ENCODE results near the gene STX16.

STX16 gene

DNA sequence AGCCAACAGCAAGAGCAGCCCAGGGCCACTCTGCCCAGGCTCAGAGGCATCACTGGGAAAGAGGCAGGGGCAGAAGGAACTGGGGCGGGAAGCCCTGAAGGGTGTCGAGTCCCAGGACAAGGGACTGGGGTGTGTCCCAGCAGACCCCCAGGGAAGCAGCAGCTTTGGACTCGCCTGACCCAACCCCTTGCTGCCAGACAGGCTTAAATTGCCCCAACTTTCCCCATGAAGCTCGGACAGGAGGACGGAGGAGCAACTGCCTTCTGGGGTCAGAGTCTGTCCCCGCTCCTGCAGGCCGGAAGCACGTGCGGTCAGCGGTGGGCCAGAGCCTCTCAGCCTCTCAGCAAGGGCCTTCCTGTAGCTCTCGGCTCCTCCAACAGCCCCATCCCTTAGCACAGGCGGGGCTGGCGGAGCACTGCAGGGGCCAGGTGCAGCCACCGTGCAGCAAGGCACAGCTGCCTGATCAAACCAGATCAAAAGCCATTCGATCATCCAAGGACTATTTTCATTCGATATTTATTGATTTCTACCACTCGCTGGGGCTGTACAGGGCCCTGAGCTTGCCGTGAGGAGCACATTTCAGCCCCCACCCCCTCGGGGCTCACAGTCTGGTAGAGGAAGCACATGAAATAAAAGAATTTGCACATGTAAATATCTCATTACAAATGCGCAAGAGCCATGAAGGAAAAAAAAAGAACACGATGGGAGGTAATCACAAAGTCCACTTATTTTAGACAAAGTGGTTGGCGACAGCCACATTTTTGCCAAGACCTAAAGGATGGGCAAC lies 31.8 kb upstream of the STX16 start:
- DNase-seq = no peak

DNA sequence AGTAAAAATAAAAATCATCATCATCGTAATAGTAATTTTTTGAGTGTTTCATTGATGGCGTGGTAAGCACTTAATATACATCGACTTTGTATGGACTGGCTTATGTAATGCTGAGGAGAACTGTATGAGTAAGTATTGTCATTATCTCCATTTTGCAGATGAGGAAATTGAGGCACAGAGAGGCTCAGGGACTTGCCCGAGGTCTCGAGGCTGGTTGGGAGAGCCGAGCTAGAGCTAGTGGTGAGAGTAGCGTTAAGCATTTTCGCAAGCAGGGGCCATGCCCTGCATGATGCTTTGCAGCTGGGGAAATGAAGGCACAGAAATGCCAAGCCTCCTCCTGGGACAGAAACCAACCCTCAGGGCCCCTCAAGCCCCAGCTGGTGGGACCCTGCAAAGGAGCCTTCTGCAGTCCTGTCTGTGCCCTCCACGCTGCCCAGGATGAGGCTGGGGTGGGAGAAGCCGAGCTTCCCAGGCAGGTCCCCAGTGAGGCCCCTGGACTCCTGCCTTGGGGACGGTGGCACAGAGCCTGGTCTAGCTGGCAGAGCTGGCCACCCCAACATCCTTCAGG lies 31.1 kb upstream of the STX16 start:
- DNase-seq = no peak

DNA sequence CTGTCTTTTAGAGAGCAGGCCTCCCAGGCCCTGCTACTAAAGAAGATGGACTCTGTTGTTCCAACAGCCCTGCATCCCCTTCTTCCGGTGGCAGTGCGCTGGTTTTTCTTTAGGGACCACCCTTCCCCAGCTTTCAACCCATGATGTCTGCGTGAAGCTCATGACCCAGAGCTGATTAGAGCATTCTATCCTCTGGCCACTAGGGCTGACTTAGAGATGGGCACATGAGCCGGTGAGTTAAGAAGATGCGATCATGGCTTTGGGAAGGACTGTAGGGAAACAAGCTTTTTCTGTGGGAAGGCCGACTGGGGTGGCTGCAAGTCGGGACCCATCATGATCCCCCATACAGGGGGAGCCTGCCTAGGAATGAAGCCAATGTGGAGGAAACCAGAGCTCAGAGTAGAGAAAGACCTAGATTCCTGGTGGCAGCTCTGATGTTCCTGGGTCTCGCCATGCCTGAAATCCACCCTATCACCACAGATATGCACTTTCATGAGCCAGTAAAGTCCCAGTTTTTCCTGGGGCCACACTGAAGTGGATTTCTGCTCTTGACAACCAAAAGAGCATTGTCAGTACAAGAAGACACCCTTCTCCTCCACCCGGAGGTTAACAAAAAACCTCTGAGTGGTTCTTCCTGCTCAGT lies 29.1 kb upstream of the STX16 start:
- DNase-seq = no peak

DNA sequence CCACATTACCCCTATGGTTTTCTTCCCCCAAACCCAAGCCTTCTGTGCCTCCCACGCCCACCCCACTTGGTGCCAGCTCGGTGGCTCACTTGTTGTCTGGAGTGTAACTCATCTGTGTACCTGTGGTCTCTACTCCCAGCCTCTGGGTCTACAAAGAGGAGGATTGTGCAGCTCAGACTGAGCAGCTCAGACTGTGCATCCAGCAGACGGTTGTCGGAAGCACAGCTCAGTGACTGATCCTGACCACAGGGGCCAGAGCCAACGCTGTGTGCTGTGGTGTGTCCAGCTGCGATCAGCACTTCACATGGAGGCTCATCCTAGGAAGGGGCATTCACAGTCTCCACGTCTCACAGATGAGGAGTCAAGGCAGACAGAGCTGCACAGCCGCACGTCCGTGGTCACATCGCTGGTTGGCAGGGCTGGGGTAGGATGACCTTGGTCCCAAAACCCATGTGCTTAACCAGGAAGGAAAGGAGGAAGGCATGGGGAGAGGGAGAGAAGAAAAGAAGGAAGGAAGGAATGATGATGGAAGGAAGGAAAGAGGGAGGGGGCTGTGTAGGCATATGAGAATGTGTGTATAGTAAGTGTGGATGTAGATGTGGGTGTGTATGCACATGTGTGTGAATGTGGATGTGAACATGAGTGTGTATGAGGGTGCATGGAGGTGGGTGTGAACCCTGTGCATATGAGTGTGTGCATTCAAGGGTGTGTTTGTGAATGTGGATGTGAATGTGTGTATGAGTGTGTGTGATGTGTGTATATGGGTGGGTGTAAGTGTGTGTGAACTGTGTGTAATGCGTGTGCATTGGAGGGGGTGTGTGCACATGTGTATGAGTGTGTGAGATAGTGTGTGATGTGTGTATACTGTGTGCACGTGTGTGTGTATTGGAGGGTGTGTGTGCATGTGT lies 28.2 kb upstream of the STX16 start:
- no peak for DNase-seq

DNA sequence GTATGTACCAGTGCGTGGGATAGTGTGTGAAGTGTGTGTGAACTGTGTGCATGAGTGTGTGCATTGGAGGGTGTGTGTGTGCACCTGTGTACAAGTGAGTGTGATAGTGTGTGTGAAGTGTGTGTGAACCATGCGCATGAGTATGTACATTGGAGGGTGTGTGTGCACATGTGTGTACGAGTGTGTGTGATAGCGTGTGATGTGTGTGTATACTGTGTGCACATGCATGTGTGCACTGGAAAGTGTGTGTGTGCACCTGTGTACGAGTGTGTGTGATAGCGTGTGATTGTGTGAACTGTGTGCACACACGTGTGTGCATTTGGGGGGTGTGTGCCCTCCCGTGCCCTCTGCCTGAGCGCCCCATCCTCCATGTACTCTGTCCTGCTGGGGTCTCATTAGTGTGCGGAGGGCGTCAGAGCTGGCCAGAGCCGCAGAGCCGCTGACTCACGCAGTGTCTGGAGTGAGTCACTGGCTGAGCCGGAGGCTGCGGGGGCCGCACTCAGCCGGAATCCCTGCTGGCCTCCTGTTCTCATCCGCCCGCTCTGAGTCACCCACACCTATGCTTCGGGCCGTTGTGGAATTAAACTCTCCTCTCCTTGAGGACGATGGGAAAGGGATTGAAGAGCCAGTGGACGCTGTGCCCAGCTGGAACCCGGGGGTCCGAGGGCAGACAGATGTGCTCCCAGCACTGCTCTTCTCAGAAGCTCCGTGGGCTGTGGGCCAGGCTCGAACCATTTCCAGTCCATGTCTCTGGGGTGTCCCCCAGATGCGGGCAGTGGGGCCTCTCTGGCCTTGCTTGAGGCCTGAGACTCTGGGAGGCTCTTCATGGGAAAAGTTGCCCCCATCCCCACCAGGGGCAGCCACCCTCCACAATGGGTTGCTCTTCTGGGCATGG lies 27.3 kb upstream of the STX16 start:
- no peak for DNase-seq

DNA sequence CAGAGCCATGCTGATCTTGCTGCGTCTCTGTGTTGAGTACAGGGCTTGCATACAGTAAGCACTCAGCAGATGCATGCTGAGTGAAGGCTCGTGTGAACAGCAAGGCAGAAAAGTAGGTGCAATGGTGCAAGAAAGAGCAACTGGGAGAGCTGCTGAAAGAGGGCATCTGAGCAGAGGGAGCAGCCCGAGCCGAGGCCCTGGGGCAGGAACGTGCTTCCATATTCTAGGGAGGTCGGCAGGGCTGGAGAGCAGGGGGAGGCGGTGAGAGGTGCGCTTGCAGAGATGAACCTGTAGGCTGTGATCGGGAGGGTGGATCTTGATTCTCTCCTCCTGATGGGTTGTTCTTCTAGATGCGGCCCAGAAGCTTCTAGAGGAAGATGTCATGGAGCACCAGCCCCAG lies 26.4 kb upstream of the STX16 start:
- DNase-seq = no peak

DNA sequence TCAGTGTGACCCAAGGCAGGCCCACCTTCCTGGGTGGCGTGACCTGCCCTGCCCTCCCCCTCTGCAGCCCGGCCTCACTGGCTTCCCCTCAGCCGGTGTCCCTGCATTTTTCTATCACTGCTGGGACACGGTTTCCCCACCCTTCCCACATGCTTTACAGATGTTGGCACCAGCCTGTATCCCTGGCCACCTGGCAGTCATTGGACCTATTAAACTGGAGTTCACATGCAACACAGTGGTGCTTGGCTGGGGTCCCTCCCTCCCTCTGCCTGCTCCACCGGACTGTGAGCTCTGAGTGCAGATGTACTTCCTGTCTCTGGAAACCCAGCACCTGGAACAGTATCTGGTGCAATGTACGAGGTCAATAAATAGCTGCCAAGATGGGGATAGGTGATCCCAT lies 25.5 kb upstream of the STX16 start:
- no peak for DNase-seq

DNA sequence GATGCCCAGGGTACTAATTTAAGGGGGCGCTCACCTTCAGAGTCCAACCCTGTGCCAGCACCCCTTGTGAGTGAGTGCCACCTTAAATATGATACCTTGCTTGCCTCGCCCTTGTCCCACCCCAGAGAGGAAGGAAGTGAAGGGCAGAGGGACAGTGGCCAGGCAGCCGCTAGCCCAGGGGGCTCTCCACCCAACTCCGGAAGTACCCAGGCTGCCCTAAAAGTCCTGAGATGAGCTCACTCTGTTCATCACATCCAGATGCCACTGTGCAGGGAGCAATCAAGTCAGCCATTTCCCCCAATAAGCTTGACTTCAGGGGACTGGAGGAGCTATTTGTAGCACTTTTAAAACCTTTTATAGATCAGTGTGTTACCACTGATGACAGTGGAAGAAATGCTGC lies 25.0 kb upstream of the STX16 start:
- no peak for DNase-seq

DNA sequence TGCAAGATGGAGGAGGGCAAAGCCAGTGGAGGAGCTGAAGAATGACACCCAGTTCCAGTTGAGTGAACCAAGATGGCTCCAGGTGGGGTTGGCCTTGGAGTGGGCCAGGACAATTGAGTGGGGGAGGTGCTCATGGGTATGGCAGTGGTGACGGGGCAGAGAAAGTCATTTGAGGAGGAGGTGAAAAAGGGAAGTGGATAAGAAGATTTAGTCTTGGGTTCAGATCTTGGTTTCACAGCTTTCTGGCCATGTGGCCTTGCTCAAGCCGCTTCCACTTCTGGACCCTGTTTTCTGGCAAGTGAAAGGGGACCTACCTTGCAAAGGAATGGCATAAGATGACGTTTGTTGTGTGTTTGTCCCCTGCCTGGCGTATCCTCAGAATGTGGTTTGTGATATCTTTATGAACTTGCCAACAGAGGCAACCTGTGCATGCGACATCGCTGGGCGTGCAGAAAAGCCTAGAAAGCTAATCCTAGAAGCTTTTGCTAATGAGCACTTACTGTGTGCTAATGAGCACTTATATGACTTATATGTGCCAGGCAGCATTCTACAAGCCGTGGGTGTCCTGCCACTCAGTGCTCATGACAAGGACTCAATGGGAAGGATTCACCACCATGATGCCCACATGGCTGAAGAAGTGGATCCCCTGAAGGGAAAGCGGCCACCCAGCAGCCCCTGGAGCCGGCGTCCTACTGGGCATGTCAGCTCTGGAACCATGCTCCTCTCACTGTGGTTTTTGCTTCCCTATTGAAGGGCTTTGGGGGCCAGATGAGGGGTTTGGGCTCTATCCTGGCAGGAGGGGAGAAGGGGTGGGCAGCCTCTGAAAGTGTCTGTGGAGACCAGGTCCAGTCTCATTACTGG lies 23.6 kb upstream of the STX16 start:
- no peak for DNase-seq

DNA sequence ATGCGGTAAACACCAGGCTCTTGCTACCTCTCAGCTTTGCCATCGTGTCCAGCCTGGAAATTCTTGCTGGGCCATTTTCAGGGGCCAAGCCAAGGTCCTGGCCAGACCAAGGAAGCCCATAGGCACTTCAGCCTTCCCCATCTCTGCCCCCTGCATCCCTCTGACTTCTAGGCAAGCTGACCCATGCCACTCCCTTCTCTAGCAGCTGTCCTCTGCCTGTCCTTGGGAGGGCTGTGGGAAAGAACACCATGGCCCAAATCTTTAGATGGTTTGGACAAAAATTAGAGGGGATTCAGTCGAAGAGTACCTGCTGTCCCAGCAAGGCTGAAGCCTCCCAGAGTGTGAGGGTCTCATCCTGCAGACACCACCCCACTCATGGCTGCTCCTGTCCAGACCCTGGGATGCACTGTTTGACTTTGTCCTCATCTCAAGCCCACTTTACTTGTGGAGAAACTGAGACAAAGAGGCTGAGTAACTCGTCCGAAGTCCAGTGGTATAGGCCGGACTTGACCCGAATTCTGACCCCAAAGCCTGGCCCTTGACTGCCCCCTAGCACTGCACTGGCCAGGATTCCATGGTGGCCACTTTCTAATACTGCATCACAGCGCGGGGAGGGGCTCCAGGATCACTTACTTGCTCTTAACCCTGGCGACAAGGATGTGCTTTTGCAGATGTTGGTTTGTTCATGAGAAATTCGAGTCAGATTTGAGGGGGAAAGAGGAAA lies 22.4 kb upstream of the STX16 start:
- no peak for DNase-seq

DNA sequence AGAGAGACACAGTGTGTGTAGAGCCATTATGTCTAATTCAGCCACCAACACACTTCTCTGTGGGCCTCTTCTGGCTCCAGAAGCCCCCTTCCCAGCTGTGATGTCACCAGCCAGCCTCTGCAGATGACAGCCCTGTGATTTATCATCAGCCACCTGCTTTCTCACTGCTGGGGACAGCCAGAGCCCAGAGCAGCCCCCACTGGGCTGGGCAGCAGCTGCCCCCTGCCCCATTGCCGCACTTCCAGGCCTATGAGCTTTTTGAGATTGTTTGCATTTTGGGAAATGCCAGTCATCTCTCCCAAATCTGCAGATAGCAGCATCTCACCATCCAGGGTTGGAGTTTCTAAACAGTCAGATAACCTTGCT lies 21.9 kb upstream of the STX16 start:
- no peak for DNase-seq

DNA sequence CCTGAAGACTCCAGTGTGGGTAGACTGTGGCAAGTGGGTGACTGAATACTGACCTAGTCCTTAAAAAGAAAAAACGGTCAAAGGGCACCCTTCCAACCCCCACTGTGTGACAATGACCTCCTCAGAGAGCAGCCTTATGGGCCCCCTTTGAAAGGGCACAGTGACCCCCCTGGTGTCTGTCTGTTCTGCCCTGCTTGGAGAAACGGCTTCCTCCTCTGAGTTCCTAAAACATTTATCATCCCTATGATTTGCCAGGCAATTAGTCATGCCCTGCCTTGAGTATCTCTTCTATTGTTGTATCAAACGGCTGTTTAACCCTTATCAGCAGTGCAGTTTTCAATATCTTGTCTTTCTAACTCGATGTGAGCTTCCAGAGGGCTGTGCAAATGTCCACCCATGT lies 21.0 kb upstream of the STX16 start:
- no peak for DNase-seq

DNA sequence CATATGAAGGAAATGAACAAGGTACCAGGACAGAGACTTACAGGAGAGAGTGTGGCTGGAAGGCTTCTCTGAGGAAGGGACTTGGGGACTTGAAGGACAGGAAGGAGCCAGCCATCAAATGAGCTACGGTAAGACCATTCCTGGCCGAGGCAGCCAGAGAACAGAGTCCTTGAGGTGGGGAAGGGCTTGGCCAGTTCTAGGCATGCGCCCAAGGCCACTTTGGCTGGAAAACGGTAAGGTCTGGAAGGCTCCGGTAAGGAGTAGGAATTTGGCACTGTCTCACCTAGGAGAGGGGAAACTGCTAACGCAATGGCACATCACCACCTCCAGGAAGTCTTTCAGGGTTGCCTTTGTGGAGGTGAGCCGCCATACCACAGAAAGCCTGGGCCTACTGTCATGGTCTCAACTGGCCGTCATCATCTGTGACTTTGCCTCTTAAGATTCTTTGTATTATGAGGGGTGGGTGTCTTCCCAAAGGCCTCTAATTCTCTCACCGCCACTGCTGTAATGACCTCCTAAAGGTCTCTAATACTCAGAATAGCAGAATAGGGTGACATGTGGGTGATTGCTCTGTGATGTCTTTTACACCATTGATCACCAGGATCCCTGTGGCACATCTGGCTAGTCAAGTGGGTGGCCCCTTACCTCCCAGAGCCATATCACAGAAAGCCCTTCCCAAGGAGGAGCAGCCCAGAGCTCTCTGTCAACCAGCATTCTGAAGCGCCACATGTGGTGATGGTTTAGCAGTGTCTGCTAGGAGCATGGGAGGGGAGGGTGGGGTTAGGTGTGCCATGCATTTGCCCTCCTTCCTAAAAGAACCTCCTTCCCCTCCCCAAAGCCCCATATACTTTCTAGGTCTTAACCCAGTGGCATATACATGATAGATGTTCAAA lies 17.7 kb upstream of the STX16 start:
- no peak for DNase-seq

DNA sequence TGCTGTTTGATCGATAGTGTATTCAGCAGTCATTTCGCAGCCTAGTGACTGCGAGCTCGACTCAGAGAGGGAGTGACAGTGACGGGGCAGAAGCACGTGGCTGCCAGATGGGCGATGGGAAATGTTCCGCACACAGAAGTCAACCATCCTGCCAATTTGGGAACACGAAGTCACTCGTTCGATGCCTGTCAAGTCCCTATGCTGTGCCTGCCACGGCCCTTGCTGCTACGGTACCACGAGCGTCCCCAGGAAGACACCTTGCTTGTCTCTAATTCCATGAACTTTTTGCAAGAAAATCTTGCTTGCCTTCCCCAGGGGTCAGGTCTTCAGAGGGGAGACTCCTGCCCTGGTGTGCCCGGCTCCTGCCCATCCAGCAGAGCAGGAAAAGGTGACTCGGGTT lies 17.0 kb upstream of the STX16 start:
- no peak for DNase-seq

DNA sequence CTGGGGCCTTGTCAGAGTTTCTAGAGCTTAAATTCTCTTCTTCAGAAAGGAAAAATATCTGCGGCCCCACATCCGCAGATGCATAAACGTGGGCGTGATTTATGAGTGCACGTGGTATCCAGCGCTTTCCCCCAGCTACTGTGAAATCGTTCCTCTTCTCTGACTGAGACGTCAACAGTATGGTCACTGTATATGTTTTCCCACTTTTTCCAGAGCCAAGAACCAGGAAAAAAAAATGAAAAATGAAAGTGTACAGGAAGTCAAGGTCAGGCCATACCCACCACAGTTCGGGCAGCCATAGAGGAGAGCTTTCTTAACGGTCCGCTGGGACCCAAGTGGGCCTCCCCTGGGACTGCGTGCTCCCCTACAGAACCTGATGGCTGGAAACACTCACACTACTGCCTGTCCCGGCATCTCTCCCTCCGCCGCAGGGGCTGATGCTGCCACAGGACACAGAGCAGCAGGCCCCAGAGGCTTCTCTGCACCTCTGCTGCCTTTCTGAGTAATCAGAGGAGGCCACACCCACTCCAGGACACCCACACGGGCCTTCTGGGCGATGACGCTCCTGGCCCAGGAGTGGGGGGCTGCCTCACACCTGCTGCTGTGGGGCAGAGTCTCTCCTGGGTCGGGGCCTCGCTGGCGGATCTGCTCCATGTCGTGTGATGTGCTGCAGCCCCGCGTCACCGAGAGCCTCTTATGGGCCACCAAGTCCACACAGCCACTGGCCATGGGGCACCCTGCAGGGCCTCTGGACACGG lies 16.4 kb upstream of the STX16 start:
- no peak for DNase-seq

DNA sequence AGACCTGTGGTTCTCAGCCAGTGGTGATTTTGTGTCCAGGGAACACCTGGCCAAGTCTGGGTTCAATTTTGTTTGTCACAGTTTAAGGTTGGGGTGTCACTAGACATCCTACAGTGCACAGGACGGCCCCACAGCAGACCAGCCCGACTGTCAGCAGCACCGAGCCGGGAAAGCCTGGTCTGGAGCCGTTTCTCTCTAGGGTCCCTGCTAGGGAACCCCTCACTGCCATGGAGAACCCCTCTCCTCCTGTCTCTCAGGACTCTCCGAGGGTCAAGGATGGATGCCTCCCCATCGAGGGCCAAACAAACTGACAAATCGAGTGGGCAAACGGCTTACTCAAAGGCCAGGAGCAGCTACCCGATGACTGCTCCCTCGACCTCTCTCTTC lies 15.8 kb upstream of the STX16 start:
- no peak for DNase-seq

DNA sequence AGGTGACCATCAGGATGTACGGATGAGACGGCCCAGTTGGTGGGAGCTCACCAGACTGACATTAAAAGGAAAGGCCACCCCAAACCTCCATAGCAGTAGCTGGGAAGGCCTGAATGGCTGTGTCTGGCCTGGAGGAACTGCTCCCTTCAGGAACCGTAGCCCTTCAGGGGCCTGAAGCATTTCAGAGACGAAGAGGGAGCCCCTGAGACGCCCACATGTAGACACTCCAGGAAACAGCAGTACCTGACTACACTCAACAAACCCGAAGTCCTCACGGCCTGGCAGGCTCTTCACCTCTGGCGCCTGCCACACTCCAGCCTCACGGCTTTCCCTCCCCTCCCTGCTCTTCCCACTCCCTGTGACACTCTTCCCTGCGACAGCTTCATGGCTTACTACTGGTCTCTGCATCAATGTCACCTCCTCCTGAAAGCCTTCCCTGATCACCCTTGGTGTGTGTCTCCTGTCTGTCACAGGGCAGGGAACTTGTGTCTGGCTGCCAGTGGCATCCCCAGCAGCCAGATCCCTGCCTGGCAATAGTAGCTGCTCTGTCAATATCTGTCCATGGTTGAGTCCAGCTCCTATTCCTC lies 14.6 kb upstream of the STX16 start:
- no peak for DNase-seq

DNA sequence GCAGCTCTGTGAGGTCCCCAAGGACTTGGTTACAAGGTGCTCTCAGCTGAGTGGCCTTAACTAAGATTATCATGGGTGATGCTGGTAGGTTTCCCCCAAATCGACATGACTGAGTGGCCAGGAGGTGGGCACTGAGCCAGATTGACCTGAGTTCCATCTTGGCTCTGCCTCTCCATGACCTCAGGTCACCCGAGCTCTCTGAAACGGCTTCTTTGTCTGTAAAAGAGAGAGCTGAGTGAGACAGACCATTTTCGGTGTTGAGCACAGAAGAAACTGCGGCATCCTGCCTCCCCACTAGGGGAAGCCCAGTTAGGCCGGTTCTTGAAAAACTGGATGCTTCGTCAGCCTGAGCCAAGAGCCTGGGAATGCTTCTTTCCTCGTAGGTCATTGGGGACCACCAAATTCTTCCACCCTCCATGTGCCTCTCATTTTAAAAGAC lies 14.1 kb upstream of the STX16 start:
- no peak for DNase-seq
